ENCODE data around the gene NONO. TPM values are rescaled to one million over a fixed set of nuclear protein-coding genes. Genes with fewer than 3 reads are reported as not detected.
A peak's percentile ranks its signal among the peaks of the same experiment; 100 is the strongest.
"Not testable (repeated sequence)": the region's sequence is repeated elsewhere in the genome, so short reads cannot be mapped to it uniquely, and the experiment has no call there.

The NONO gene
- polyA plus RNA-seq, 10 donors: 280 to 387 (median 316) TPM

DNA sequence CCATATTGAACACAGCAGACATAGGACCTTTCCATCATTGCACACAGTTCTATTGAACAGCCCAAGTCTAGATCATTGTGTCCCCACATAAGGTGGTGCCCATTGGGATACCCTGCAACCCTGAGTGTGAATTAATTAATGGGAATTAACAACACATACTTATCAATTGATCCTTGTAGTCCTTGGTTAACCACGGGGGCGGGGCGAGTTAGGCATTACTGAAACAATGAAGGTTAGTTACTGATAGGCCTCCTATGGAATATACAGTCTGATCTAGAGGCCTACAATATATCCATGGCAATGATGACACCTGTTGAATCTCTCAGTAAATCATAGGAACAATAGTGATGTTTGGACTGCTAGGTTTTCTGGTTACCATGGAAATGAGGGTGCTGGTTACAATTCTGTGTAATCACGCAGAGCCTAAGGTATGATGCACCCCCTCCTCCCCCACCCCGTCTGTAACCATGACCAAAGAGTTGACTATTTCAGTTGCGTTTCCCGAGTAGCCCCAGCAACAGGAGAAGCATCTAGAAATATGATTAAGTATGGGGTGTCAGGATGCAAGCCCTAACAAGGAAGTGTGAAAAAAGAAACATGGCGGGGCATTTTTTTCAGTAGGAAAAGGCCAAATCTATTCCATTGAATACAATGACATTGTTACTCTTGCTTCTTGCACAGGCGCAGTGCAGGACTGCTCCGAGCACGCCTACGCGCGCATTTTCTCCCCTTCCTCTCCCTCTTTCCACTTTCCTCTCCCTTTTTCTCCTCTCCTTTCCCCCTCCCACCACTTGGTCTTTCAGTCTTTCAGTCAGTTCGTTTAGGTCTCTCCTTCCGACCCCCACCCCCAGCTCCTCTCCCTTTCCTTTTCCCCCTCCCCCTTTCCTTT lies 677 bp upstream of the NONO start:
- DNase-seq: peak in 1 of 3 donors; percentile 15

DNA sequence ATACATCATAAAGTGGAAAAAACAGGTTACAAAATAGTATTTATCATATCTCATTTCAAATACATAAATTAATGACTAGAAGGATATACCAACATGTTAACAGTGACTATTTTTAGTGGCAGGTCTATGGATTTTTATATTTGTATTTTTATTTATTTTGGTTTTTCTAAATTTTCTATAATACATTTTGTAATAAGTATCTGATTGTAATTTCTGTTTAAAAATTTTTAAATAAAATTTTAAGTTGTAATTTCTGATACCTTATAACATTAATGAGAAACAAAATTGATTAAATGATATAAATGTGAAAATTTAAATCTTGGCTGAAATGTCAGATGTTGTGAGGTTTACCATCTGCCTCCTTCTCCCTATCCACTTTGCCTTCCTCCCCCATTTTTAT lies 2.5 kb downstream of the NONO start:
- no peak for DNase-seq

DNA sequence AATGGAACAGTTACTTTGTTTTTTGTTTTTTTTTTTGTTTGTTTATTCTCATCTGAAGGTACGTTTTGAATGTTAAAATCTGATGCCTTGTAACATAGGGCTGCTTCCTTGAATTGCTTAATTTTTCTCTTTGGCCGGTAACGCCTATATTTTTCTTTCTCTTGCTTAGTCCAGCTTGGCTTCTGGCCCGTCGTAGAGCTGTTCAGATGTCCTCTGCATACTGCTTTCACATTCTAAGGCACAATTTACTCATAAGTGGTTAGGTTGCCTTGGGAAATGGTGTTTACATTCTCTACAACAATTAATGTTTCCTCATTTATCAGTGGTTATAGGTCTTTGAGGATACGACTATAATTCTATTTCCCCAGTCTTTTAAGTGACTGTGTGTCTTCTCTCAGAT lies 7.9 kb downstream of the NONO start:
- DNase-seq: no peak

DNA sequence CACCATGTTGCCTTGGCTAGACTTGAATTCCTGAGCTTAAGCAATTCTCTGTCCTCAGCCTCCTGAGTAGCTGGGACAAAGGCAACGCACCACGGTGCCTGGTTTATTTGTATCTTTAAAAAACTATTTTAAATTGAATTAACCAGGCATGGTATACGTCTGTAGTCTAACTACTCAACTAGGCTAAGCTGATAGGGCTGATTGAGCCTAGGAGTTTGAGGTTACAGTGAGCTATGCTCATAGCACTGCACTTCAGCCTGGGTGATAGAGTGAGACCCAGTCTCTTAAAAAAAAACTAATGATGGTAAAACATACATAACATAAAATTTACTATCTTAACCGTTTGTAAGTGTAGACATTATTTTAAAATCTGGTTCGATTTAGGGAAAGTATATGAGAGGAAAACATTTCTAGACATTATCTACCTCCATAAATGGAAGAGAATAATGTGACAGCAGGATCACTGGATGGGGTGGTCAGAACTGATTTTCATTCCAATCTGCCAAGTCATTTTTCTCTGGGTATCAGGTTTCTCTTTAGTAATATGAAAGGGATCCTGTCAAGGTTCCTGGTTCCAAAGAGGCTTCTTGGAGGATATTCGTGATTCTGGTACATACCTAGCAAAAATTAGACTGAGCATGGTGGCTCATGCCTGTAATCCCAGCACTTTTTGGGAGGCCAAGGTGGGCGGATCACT lies 9.4 kb downstream of the NONO start:
- peak in 1 of 3 donors; percentile 33 for DNase-seq

- no peak for DNase-seq
Observed at GRCh38 chrX:71296806-71297205, 13.4 kb downstream of the NONO start.

DNA sequence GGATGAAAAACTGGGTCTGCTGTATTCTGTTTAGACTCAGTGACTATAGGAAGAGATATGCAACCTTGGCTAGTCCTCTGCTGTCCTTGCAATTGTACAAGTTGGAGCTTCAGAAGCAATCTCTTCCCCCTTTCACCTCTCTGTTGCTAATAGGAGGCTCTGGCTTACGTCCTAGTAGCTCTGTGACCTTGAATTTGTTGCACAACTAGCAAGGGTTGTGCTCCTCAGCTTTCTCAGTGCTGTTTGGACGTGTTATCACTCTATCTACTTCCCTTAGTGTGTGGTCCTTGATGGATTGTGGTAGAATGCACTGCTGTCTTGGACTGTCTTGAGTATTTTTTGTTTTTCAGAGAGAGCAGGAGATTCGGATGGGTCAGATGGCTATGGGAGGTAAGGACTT lies 14.7 kb downstream of the NONO start:
- no peak for DNase-seq

- DNase-seq: not testable (repeated sequence)
Observed at GRCh38 chrX:71300064-71300463, 16.6 kb downstream of the NONO start.

- not testable (repeated sequence) for DNase-seq
Observed at GRCh38 chrX:71300495-71300894, 17.1 kb downstream of the NONO start.

DNA sequence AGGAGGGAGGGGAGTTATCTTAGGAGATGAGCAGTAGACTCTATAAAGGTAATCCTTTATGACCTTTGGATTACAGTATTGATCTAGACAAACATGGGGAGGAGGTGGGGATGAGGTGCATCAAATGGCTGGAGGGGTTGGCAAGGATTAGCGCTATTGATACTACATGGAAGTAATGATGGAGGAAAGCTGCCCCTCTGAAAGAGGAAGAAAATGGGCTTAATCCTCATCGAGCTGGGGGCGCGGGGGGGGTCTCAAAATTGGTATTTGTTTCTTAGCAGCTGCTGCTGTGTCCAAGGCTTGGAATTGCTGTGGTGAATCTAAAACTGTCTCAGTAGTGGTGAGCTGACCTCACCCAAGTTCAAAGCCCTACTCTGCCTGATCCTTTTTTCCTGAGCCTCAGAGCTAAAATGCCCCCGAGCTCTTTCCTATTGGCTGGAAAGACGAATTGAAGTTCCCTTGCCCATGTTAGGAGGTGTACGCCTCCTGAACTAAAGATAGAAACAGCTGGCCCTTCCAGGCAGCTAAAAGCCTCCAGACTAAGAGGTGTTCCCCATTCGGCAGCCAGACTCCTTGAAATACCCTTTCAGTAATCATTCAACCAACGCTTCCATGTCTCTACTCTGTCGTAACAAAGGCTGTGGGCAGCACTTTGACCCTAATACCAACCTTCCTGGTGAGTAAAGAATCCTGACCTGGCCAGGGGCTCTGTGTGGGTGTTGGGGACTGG lies 17.9 kb downstream of the NONO start, which contains the start of gene ITGB1BP2:
Gene ITGB1BP2 (plus strand): TSS at position 556 of the 730 bp plus-strand sequence. CDS start 57 bp downstream, at position 613.
- peak; percentile 42 to 50 (median 46) for DNase-seq

- no peak for DNase-seq
Observed at GRCh38 chrX:71302461-71303213, 19.2 kb downstream of the NONO start.

- DNase-seq: no peak
Observed at GRCh38 chrX:71304561-71304960, 21.1 kb downstream of the NONO start.

GRCh38 chrX:71315917-71316316 lies 32.5 kb downstream of the NONO start:
- peak in 2 of 3 donors; percentile 14 to 46 for DNase-seq

- DNase-seq: peak in 1 of 3 donors; percentile 39
Observed at GRCh38 chrX:71316959-71317358, 33.5 kb downstream of the NONO start.

- peak in 1 of 3 donors; percentile 20 for DNase-seq
Observed at GRCh38 chrX:71320126-71320525, 36.7 kb downstream of the NONO start.

- DNase-seq: peak in 1 of 3 donors; percentile 46
Observed at GRCh38 chrX:71321731-71322130, 38.3 kb downstream of the NONO start.

GRCh38 chrX:71324452-71324851 lies 41.0 kb downstream of the NONO start:
- not testable (repeated sequence) for DNase-seq

DNA sequence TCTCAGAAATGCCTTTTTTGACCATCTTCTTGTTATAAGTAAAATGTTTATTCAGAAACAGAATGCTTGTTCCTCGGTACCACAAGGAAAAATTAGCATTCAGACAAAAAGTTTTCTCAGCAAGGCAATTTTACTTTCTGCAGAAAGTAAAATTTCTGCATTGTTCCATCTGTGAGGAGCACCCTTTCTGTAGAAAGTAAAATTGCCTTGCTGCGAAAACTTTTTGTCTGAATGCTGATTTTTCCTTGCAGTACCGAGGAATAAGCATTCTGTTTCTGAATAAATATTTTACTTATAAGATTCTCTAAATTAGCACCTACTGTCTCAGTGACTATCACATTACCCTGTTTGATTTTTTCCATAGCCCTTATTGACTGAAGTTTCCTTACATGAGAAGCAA lies 43.0 kb downstream of the NONO start:
- DNase-seq: no peak

- not testable (repeated sequence) for DNase-seq
Observed at GRCh38 chrX:71349151-71349665, 65.8 kb downstream of the NONO start.

GRCh38 chrX:71349867-71350266 lies 66.4 kb downstream of the NONO start:
- not testable (repeated sequence) for DNase-seq
